ENCODE measurements around the gene ITGA11.
A peak's percentile ranks its signal among the peaks of the same experiment; 100 is the strongest.

Gene ITGA11

GRCh38 chr15:68391121-68391520 is 40.8 kb downstream of the ITGA11 start:
- FAIRE-seq (no peak), DNase-seq (ENCODE audit: insufficient read length) (no peak)
- TF ChIP-seq POLR2A (IDR thresholded peaks at IDR 0.05; ENCODE audit: low read depth, low read length) (no peak), TAF1 (IDR thresholded peaks at IDR 0.05; ENCODE audit: borderline replicate concordance, low read depth, low read length) (no peak), POLR2AphosphoS5 (IDR thresholded peaks at IDR 0.05; ENCODE audit: low read depth, low read length) (no peak)

DNA sequence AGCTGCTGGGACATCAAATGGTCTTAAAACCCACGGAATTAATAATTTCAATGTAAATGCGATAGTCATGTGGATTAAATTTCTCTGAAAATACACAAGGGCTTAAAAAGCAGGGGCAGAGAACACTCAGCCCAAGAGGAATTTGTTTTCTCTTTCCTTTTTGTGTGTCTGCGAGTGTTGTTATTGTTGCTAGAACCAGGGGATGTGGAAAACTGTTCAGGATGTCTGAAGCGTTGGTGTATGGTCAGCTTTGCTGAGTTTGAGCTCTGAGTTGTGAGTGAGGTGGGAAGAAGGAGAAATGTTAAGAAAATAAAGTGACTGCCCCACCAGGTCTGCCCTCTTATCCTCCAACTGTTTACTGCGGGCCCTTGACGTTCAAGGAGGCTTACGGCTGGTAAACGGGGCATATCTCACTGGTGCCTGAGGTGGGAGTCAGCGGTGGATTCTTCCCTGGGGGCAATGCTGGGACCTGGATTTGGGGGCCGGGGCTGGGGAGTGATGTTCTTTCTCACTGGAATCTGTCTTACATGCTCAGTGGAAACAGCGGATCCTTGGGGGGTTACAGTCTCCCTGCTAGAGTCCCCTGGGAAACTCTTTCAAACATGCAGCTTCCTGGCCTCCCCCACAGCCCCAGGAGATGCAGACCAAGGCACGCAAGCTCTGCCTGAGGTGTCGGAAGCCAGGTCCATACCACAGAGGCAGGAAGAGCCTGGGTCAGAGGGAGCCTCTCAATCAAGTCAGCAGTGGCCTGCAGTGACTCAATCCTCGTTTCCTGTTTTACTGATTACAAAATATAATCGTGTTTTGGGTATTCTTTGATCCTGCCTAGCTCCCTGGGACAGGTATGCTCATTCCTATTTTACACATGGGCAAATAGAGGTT is 41.8 kb downstream of the ITGA11 start:
- no peak for TF ChIP-seq POLR2AphosphoS5 (IDR thresholded peaks at IDR 0.05; ENCODE audit: low read depth, low read length)
- no peak for TF ChIP-seq TAF1 (IDR thresholded peaks at IDR 0.05; ENCODE audit: borderline replicate concordance, low read depth, low read length)
- TF ChIP-seq POLR2A (IDR thresholded peaks at IDR 0.05; ENCODE audit: low read depth, low read length), result no peak
- peak; percentile 86 for FAIRE-seq
- DNase-seq (ENCODE audit: insufficient read length), result peak; percentile 30

DNA sequence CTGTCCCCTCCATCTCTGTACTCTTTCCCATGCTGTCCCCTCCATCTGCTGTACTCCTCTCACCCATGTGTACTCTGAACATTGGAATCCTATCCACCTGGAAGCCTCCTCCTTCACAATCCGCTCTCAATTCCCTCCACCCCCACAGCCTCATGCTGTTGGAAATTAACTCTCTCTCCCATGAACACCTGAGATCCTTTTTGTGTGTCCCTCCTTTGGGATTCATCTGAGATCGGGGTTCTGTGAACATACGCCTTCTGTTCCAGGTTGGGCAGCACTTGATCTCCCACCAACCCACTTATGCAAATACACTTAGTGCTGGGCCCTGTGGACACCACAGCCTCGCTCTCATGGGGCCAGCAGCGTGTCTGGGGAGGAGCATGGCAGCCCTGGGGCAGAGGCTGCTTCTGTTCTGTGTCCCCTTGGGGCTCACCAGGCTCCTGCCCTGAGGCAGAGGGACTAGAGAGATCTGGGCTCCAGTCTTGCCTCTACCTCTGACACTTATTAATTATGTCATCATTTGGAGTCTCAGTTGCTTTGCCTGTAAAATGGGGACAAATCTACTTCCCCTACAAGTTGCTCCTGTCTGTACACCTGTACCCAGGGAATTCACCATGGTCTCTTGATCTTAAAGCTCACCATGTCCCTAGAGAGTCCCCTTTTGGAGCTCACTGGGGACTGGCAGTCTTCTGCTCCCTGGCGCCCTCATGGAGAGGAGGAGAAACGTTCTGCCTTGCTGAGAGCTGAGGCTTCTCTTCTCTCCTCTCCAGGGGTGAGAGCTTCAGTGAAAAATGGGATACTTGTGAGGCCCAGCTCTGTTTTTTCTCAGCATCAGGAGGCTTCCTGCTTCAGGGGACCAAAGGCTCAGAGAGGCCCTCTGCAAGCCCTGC is 42.7 kb downstream of the ITGA11 start:
- FAIRE-seq, result no peak
- TF ChIP-seq POLR2A (IDR thresholded peaks at IDR 0.05; ENCODE audit: low read depth, low read length) (no peak), TAF1 (IDR thresholded peaks at IDR 0.05; ENCODE audit: borderline replicate concordance, low read depth, low read length) (no peak), POLR2AphosphoS5 (IDR thresholded peaks at IDR 0.05; ENCODE audit: low read depth, low read length) (no peak)

DNA sequence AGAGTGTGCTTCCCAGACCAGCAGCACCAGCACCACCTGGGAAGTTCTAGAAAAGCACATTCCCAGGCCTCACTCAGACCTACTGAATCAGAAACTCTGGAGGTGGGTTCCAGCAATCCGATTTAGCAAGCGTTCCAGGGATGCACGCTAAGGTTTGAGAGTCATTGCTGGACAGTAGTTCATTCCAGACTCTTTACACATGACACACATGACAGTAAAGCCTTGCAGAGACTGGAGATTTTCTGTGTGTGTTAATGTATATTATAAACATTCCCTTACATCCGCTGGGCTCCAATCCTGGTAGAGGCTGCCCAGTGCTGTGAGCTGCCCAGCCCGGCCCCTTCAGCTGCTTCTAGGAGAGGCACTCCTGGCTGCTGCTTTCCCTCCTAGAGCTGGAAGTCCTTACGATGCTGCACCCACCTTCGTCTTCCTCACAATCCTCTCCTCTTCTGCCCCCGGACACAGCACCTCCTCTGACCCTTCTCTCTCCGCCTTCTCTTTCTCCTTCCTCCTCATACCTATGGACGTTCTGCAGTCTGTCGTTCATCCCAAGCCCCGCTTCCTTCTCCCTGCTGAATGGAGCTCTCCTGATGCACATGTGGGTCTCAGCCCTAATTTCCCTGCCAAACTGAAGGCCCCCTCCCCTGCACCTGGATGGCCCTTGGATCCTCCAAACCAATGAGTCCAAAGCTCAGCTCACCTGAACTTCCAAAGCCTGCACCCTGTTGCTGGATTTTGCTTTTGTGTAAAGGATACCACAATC is 44.4 kb downstream of the ITGA11 start:
- no peak for TF ChIP-seq TAF1 (IDR thresholded peaks at IDR 0.05; ENCODE audit: borderline replicate concordance, low read depth, low read length)
- DNase-seq (ENCODE audit: insufficient read length), result no peak
- no peak for FAIRE-seq

More for the DNA sequence above, 42.7 kb downstream of the ITGA11 start:
- no peak for DNase-seq (ENCODE audit: insufficient read length)

DNA sequence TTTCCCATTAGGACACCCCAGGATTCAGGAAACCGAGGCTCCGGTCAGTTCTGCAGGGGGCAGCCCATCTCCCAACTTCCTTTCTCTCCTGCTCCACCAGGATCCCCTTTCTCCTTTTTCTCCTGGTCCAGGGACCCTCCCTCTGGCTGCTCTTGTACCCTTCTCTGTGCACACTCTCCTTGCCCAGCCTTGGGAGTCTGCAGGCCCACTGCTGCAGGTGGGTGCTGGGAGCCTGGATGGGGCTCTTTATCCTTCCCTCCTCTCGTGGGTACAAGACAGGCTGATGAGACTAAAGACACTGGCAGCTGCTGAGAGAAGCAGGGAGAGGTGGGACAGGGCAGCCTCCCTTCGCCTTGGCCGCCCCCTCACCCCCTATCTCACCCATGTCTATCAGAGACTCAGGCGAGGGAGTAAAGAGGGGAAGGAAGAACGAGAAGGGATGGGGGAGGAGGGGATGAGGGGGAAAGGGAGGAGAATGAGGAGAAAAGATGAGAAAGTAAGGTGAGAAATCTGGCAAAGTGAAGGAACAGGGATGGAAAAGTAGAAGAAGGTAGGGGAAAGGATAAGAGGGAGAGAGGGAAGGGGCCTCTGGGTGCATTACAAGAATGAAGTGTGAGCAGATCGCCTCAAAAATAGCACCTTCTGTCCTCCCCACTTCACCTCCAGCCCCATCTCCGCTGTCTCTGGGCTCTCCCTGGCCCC is 45.2 kb downstream of the ITGA11 start:
- no peak for DNase-seq (ENCODE audit: insufficient read length)
- FAIRE-seq, result no peak
- no peak for TF ChIP-seq POLR2AphosphoS5 (IDR thresholded peaks at IDR 0.05; ENCODE audit: low read depth, low read length)
- TF ChIP-seq POLR2A (IDR thresholded peaks at IDR 0.05; ENCODE audit: low read depth, low read length), result no peak
- no peak for TF ChIP-seq TAF1 (IDR thresholded peaks at IDR 0.05; ENCODE audit: borderline replicate concordance, low read depth, low read length)

DNA sequence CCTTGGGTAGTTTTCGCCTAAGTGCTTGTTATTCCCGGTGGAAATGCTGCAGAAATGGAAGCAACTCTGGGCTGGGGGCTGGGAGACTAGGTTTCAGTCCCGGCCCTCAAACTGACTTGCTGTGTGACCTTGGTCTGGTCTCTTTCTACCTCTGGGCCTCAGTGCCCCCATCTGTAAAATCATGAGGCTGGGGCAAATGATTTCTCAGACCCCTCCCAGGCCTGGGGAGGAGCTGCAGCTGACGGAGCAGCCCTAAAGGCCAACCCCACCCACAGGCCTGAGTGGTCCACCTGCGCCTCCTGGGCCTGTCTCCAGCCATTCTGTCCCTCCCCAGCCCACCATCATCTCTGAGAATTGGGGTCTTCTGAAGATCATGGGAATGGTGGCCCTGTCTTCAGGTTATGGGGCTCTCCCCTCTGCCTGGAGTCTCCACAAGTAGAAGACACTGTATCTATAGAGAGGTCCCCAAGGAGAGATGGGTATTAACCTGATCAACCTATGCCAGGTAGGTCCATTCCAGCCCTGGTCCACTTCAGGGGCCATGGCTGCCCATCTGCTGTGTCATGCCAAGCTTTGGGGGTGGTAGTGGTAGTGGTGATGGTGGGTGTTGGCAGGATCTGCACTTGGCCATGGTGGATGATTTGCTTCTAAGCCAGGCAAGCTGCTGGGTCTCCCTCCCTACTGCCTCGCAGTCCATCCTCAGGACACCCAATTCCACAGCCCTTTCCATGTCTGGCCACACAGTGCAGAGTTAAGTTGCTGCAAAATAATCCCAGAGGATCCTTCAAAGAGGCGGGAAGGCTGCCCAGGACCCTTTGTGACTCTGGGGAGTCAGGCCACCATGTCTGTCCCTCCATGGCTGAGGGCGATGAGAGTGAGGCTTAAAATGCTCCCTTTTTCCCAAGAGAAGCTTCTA is 46.0 kb downstream of the ITGA11 start:
- TF ChIP-seq POLR2AphosphoS5 (IDR thresholded peaks at IDR 0.05; ENCODE audit: low read depth, low read length) (no peak), TAF1 (IDR thresholded peaks at IDR 0.05; ENCODE audit: borderline replicate concordance, low read depth, low read length) (no peak), POLR2A (IDR thresholded peaks at IDR 0.05; ENCODE audit: low read depth, low read length) (no peak)
- no peak for FAIRE-seq
- no peak for DNase-seq (ENCODE audit: insufficient read length)

DNA sequence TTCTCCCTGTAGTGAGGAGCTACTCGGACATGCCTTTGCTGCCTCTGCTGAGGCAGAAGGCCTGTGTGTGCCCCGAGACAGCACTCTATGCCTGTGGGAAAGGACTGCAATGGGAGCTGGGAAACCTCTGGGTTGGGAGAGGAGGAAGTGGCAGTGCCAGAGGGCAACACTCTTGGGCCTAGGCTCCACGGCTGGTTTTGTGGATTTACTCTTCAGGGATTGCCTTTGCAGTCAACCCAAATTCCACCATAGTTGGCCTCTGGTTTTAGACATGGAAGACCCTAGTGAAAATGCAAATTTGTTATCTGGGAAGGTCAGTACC is 46.8 kb downstream of the ITGA11 start:
- FAIRE-seq, result no peak
- DNase-seq (ENCODE audit: insufficient read length), result no peak
- TF ChIP-seq POLR2AphosphoS5 (IDR thresholded peaks at IDR 0.05; ENCODE audit: low read depth, low read length), result no peak
- no peak for TF ChIP-seq TAF1 (IDR thresholded peaks at IDR 0.05; ENCODE audit: borderline replicate concordance, low read depth, low read length)
- no peak for TF ChIP-seq POLR2A (IDR thresholded peaks at IDR 0.05; ENCODE audit: low read depth, low read length)

DNA sequence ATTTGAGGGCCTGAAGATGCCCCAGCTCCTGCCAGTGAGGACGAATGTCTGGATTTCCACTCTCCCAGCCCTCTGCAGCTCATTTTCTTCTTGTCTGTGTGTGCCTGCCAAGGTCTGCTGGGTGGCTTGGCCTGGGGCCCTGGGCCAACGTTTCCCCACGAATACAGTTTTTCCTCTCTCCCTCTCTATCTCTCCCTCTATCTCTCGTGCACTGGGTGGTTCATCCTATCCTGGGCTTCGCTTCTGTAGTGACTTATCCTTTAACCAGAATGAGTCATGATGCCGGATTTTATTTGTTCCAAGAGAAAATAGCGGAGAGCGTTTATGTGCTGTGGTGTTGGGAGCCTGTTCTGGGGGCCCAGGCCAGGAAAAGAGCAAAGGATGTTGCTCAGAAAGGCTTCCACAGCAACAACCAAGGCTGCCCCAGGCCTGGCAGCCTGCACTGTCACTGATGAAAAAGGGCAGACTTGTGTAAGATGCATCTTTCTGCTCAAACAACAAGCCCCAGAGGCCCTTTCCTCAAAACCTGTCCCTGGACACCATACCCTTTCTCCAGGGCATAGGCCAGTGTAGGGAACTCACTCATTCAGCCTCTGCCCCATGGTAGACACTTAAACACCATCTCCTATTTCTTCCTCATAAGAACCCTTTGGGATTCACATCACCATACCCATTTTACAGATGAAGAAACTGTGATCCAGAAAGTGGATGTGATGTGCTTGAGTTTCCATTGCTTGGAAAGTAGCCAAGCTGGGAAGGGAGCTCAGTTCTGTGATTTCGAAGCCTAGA is 47.3 kb downstream of the ITGA11 start:
- DNase-seq (ENCODE audit: insufficient read length) (no peak), FAIRE-seq (no peak)

More for the DNA sequence above, 47.3 kb downstream of the ITGA11 start:
- TF ChIP-seq POLR2A (IDR thresholded peaks at IDR 0.05; ENCODE audit: low read depth, low read length), result no peak
- TF ChIP-seq POLR2AphosphoS5 (IDR thresholded peaks at IDR 0.05; ENCODE audit: low read depth, low read length), result no peak
- TF ChIP-seq TAF1 (IDR thresholded peaks at IDR 0.05; ENCODE audit: borderline replicate concordance, low read depth, low read length), result no peak

Measured in GM12892 (cell line).